Stimulated activated naive CD4-positive, alpha-beta T cell treated with Interleukin-2 at 50 U/mL for 16 hours (primary cell): Measurements from ENCODE around the gene DUOXA2.

Experiments
- DNase-seq: peaks from one replicate; lab custom pipeline; 2025; lab: John Stamatoyannopoulos, UW

The DUOXA2 gene

DNA sequence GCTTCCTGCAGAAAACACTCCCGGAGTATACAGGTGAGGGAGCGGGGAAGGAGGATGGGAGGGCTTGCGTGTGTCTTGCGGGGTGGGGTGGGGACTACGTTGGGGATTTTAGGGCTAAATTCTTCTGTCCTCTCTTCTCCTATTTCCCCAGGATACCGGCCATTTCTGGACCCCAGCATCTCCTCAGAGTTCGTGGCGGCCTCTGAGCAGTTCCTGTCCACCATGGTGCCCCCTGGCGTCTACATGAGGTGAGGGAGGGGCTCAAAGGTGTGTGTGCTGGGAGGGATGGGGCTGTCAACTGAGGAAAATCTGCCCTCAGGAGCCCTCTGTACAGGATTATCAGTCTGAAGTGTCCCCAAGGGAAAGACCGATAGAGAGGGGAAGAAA lies 22.2 kb downstream of the DUOXA2 start:
- no peak for DNase-seq

GRCh38 chr15:45137703-45138102 lies 23.6 kb downstream of the DUOXA2 start:
- DNase-seq = no peak

- DNase-seq = no peak
Observed at GRCh38 chr15:45138814-45139765, 25.0 kb downstream of the DUOXA2 start.

GRCh38 chr15:45139770-45140169 lies 25.6 kb downstream of the DUOXA2 start:
- DNase-seq = no peak

GRCh38 chr15:45140557-45141250 lies 26.6 kb downstream of the DUOXA2 start:
- DNase-seq = no peak

- no peak for DNase-seq
Observed at GRCh38 chr15:45141386-45141785, 27.3 kb downstream of the DUOXA2 start.

GRCh38 chr15:45143056-45143455 lies 28.9 kb downstream of the DUOXA2 start:
- no peak for DNase-seq

- DNase-seq = no peak
Observed at GRCh38 chr15:45143946-45144345, 29.8 kb downstream of the DUOXA2 start.

DNA sequence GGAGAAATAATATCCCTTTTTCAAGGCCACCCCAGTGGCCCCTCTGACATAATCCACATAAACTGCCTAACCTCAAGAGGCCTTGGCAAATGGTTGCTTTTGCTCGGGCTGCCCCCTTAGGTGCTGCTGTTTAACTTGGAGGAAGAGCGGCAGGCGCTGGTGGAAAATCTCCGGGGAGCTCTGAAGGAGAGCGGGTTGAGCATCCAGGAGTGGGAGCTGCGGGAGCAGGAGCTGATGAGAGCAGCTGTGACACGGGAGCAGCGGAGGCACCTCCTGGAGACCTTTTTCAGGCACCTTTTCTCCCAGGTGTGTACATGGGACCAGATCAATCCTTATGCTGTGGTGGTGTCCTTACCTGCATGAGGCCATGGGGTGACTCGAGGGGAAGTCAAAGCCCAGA lies 30.6 kb downstream of the DUOXA2 start:
- DNase-seq = no peak

- no peak for DNase-seq
Observed at GRCh38 chr15:45146405-45146804, 32.3 kb downstream of the DUOXA2 start.

DNA sequence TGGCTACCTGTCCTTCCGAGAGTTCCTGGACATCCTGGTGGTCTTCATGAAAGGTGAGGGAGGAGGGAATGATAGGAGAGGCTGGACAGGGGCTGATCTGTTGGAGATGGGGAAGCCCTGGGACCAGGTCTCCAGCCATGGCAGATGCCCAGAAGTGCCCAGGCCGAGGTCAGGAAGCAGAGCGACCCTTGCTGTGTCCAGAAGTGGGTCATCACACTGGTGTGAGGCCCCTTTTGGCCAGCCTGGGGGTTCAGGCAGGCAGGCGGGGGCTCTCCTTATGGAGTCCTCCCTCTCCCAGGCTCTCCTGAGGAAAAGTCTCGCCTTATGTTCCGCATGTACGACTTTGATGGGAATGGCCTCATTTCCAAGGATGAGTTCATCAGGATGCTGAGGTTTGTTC lies 33.5 kb downstream of the DUOXA2 start:
- no peak for DNase-seq

GRCh38 chr15:45148076-45149059 lies 34.2 kb downstream of the DUOXA2 start:
- no peak for DNase-seq

DNA sequence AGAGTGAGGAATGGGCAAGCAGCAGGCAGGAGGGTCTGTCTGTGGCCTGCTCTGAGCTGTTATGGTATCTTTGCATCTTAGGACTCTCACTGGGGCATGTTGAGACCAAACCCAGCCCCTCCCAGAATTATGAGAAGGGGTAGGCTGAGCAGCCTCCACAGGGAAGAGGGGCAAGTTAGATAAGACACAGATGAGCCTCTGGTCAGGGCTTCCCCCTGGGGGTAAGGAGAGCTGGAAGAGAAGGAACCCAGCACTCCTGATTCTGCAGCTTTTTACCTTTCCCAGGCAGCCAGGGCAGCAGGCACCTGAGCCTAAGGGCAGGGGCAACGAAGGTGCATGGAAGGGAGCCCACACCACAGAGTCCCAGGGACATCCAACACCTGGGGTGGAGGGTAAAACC lies 34.9 kb downstream of the DUOXA2 start:
- no peak for DNase-seq

DNA sequence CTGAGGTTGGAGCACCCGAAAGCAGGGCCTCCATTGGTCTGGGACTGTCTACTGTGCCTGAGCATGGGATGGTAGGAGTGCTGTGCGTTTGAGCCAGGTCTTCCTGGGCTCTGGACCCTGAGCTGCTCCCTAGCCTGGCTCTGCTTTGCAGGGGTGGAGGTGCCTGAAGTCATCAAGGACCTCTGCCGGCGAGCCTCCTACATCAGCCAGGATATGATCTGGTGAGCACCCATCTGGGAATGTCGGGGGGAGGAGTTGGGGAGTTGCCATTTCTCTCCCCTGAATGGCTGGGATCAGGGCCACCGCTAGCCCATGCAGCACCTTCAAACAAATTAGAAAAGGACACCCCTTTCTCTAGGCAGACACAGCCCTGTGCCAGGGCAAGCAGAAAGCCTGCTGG lies 36.4 kb downstream of the DUOXA2 start:
- no peak for DNase-seq

GRCh38 chr15:45150997-45151396 lies 36.9 kb downstream of the DUOXA2 start:
- no peak for DNase-seq

GRCh38 chr15:45151998-45152828 lies 38.1 kb downstream of the DUOXA2 start:
- no peak for DNase-seq

DNA sequence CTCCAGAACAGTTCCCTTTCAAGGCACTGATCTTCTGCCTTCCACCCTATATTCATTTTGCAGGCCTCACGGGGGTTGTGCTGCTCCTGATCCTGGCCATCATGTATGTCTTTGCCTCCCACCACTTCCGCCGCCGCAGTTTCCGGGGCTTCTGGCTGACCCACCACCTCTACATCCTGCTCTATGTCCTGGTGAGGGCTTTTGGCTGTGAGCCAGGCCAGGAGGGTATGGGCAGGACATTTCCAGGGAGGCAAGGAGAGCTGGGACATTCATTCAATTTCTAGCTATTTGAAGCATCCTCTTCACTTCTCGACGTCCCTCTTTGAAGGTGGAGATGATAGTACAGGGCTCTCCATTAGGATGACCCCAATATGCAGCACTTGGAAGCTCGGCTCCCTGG lies 41.6 kb downstream of the DUOXA2 start:
- DNase-seq = no peak

GRCh38 chr15:45156744-45157455 lies 42.8 kb downstream of the DUOXA2 start:
- no peak for DNase-seq

GRCh38 chr15:45157974-45158373 lies 43.8 kb downstream of the DUOXA2 start:
- no peak for DNase-seq

DNA sequence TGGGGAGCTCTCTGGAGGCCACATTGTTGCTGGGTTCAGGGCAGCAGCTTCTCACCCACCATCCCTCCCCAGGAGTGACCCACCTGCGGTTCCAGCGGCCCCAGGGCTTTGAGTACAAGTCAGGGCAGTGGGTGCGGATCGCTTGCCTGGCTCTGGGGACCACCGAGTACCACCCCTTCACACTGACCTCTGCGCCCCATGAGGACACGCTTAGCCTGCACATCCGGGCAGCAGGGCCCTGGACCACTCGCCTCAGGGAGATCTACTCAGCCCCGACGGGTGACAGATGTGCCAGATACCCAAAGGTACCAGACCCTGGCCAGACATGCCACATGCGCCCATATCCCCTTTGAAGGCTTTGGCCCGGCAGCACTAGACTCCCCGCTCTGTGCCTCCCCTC lies 47.5 kb downstream of the DUOXA2 start:
- no peak for DNase-seq
